ENCODE data around the gene LRRC59.

DNA sequence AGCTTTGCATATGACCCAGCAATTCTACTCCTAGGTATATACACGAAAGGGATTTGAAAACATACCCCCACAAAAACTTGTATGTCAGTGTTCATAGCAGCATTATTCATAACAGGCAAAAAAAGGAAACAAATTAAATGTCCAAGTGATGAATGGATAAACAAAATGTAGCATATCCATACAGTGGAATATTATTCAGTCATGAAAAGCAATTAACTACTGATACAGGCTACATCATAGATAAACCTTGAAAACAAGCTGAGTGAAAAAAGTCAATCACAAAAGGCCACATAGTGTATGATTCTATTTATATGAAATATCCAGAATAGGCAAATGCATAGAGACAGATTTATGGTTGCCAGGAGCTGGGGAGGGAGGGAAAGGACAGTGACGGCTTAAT is 23.6 kb downstream of the LRRC59 start:
- TF ChIP-seq, protein P1, sequence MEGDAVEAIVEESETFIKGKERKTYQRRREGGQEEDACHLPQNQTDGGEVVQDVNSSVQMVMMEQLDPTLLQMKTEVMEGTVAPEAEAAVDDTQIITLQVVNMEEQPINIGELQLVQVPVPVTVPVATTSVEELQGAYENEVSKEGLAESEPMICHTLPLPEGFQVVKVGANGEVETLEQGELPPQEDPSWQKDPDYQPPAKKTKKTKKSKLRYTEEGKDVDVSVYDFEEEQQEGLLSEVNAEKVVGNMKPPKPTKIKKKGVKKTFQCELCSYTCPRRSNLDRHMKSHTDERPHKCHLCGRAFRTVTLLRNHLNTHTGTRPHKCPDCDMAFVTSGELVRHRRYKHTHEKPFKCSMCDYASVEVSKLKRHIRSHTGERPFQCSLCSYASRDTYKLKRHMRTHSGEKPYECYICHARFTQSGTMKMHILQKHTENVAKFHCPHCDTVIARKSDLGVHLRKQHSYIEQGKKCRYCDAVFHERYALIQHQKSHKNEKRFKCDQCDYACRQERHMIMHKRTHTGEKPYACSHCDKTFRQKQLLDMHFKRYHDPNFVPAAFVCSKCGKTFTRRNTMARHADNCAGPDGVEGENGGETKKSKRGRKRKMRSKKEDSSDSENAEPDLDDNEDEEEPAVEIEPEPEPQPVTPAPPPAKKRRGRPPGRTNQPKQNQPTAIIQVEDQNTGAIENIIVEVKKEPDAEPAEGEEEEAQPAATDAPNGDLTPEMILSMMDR (IDR thresholded peaks at IDR 0.05), result no peak
- no peak for TF ChIP-seq POLR2A (IDR thresholded peaks at IDR 0.05)

All from transverse colon (tissue), 3 donors.